Choroid plexus epithelial cell (primary cell): ENCODE measurements around the gene EPB41L2.

Experiments used
- DNase-seq: peaks from one replicate; pipeline ENCODE4 v3.0.0-alpha.2; 2010; ENCODE audit warnings: low read depth
- H3K4me3 ChIP-seq: 2 replicates; pipeline ENCODE4 v1.5.1; 2011; ENCODE audit warnings: low read depth, mild to moderate bottlenecking, control low read depth, low read length, moderate library complexity
- TF ChIP-seq, protein P1 (sequence below): conservative IDR thresholded peaks from 2 replicates; pipeline ENCODE4 v1.5.1; 2011; ENCODE audit warnings: low read depth, mild to moderate bottlenecking, control low read depth, inconsistent platforms, low read length, moderate library complexity

Gene EPB41L2

GRCh38 chr6:131063028-131063763 lies at the start of gene EPB41L2:
EPB41L2 (minus strand) TSS chr6:131063245; CDS start chr6:130956485, 106,760 bp downstream.
- TF ChIP-seq, protein P1, sequence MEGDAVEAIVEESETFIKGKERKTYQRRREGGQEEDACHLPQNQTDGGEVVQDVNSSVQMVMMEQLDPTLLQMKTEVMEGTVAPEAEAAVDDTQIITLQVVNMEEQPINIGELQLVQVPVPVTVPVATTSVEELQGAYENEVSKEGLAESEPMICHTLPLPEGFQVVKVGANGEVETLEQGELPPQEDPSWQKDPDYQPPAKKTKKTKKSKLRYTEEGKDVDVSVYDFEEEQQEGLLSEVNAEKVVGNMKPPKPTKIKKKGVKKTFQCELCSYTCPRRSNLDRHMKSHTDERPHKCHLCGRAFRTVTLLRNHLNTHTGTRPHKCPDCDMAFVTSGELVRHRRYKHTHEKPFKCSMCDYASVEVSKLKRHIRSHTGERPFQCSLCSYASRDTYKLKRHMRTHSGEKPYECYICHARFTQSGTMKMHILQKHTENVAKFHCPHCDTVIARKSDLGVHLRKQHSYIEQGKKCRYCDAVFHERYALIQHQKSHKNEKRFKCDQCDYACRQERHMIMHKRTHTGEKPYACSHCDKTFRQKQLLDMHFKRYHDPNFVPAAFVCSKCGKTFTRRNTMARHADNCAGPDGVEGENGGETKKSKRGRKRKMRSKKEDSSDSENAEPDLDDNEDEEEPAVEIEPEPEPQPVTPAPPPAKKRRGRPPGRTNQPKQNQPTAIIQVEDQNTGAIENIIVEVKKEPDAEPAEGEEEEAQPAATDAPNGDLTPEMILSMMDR: peak; percentile 24
- DNase-seq: peak; percentile 88
- peak within 1 kb of the TSS; percentile 80 for H3K4me3 ChIP-seq

DNA sequence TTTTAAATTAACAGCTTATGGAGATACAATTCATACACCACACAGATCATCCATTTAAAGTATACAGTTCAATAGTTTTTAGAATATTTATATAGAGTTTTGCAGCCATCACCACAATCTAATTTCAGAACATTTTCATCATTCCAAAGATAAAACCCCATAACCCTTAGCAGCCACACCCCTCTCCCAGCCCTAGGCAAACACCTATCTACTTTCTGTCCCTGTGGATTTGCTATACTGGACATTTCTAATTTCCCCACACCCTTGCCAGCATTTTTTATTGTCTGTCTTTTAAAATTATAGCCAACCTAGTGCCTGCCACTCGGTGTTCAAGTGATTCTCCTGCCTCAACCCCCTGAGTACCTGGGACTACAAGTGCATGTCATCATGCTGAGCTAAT lies 49.2 kb upstream of the EPB41L2 start:
- TF ChIP-seq, protein P1: no peak
- no peak for DNase-seq
- H3K4me3 ChIP-seq: no peak overlapping the region

DNA sequence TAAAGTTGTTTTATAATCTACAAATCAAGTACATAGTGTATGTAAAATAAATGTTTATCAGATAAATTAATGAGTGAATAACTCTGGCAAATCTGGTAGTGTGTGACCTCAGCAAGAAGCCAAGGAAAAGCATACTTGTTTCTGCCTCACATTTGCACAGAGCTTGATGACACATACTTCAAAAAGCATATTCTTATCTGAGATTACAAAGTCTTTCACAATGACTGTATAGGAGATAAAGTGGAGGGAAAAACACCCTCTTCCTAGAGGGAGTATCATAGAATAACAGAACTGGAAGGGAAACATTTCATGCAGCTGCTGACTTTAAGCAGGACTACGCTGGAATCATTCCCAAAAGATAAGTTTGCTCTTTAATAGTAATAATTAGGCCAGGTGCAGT lies 44.1 kb upstream of the EPB41L2 start:
- DNase-seq: peak; percentile 73
- TF ChIP-seq, protein P1: no peak
- no peak overlapping the region for H3K4me3 ChIP-seq

DNA sequence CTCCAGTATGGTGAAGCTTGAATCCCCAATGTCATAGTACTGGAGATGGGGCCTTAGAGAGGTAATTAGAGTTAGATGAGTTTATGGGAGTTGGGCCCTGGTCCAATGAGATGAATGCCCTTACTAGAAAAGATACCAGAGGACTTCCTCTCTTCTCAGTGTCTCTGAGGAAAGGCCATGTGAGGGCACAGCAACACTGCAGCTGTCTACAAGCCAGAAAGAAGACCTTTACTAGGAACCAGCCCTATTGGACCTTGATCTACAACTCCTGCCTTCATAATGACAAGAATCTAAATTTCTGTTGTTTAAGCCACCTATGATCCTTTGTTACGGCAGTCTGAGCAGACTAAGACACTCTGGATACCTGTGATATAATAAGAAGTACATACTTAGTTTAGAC lies 40.9 kb upstream of the EPB41L2 start:
- H3K4me3 ChIP-seq: no peak overlapping the region
- TF ChIP-seq, protein P1: no peak
- no peak for DNase-seq

- peak; percentile 77 for DNase-seq
- TF ChIP-seq, protein P1: no peak
- no peak overlapping the region for H3K4me3 ChIP-seq
Measured at GRCh38 chr6:131103296-131103695, 40.3 kb upstream of the EPB41L2 start.

DNA sequence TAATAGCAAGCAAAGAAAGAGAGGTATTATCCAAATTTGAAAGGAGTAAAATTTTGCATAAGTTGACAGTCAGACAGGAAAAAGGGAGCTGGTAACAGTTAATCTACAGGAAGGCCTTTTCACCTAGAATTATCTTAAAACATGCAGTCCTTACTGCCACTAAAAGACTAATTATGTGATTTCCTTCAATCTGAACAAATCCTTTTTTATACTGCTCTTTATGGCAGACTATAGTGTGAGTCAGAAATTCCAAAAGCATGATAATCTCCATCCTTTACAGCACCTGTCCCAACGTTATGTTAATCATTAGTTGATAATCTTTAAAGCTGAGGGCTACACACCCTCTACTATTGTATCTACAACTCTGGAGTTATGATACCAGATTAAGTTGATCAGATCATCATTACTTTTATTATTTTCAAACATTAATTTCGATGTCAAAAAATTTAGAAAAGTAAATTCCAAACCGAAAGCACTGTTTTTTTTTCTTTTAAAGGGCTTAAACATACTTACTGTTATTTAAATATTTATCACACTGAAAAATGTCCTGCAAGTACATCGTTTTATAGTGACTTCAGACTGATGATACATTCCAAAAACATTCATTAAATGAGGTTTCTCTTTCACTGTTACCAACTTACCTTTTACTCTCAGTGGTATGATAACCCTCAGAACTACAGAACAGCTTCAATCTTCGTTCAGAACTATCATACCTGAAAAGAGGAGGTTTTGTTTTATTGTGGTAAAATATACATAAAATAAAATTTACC lies 39.1 kb upstream of the EPB41L2 start:
- DNase-seq: peak; percentile 25
- TF ChIP-seq, protein P1: no peak
- no peak overlapping the region for H3K4me3 ChIP-seq

DNA sequence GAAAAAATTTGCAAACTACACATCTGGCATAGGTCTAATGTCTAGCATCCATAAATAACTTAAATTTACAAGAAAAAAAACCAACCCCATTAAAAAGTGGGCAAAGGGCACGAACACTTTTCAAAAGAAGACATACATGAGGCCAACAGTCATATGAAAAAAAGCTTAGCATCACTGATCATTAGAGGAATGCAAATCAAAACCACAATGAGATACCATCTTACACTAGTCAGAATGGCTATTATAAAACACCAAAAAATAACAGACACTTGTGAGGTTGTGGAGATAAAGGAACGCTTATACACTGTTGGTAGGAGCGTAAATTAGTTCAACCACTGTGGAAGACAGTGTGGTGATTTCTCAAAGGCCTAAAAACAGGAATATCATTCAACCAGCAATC lies 33.7 kb upstream of the EPB41L2 start:
- TF ChIP-seq, protein P1: no peak
- no peak overlapping the region for H3K4me3 ChIP-seq
- no peak for DNase-seq
